GM23338 (cell line): ENCODE measurements around the gene TCF7. TPM values are rescaled to one million over a fixed set of nuclear protein-coding genes. Genes with fewer than 3 reads are reported as not detected.

ENCODE experiments used
- ATAC-seq: fragments of 200-7000 bp; cut with Tn5 transposase; 3 replicates; pipeline ENCODE4 v1.9.1; 2020
- DNase-seq: peaks from one replicate; pipeline ENCODE4 v3.0.0-alpha.2; 2015; ENCODE audit warnings: low spot score
- H2AFZ ChIP-seq: fragments of 200-600 bp; sonication (generic); 2 replicates; pipeline ENCODE4 v1.8.0; 2016; ENCODE audit warnings: antibody characterized with exemption, mild to moderate bottlenecking, moderate library complexity
- H3F3A ChIP-seq: fragments of 200-600 bp; sonication (generic); replicated peaks from 2 replicates; pipeline ENCODE4 v1.8.0; 2017; ENCODE audit warnings: antibody characterized with exemption, mixed run types, low read depth
- H3K27ac ChIP-seq: fragments of 200-600 bp; sonication (generic); 2 replicates; pipeline ENCODE4 v1.6.1; 2016; ENCODE audit warnings: low read depth
- H3K27me3 ChIP-seq: fragments of 200-600 bp; sonication (generic); 2 replicates; pipeline ENCODE4 v1.8.0; 2016; ENCODE audit warnings: mild to moderate bottlenecking, mixed run types, moderate library complexity; ENCODE audit not compliant: insufficient read depth
- H3K36me3 ChIP-seq: fragments of 200-600 bp; sonication (generic); 2 replicates; pipeline ENCODE4 v1.8.0; 2016; ENCODE audit warnings: mild to moderate bottlenecking; ENCODE audit not compliant: insufficient read depth
- H3K4me1 ChIP-seq: fragments of 200-600 bp; sonication (generic); 2 replicates; pipeline ENCODE4 v1.8.0; 2016; ENCODE audit warnings: mild to moderate bottlenecking, moderate library complexity; ENCODE audit not compliant: insufficient read depth
- H3K4me2 ChIP-seq: fragments of 200-600 bp; sonication (generic); 2 replicates; pipeline ENCODE4 v1.7.1; 2017; ENCODE audit warnings: mixed run types
- H3K4me3 ChIP-seq: fragments of 200-600 bp; sonication (generic); 2 replicates; pipeline ENCODE4 v1.6.1; 2016; ENCODE audit warnings: mixed run types
- H3K79me2 ChIP-seq: fragments of 200-600 bp; sonication (generic); replicated peaks from 2 replicates; pipeline ENCODE4 v1.8.0; 2017; ENCODE audit warnings: mild to moderate bottlenecking; ENCODE audit not compliant: insufficient read depth
- H3K9me2 ChIP-seq: fragments of 200-600 bp; sonication (generic); 2 replicates; pipeline ENCODE4 v1.8.0; 2017; ENCODE audit not compliant: insufficient read depth
- H4K20me1 ChIP-seq: fragments of 200-600 bp; sonication (generic); replicated peaks from 2 replicates; pipeline ENCODE4 v1.8.0; 2017; ENCODE audit warnings: mild to moderate bottlenecking; ENCODE audit not compliant: insufficient read depth
- H3K27ac Mint-ChIP-seq: 2 replicates; pipeline ENCODE4 v1.8.0; 2020; ENCODE audit warnings: inconsistent platforms, mild to moderate bottlenecking, moderate library complexity, mixed read lengths
- H3K27me3 Mint-ChIP-seq: 3 replicates; pipeline ENCODE4 v1.8.0; 2022; ENCODE audit warnings: low read depth, mild to moderate bottlenecking, moderate library complexity, mixed read lengths, inconsistent platforms; ENCODE audit not compliant: insufficient read depth, poor library complexity
- H3K36me3 Mint-ChIP-seq: 3 replicates; pipeline ENCODE4 v1.8.0; 2021; ENCODE audit warnings: low read depth, mild to moderate bottlenecking, inconsistent platforms, moderate library complexity, mixed read lengths
- H3K4me1 Mint-ChIP-seq: 3 replicates; pipeline ENCODE4 v1.8.0; 2020; ENCODE audit warnings: mild to moderate bottlenecking, inconsistent platforms, mixed read lengths
- H3K4me3 Mint-ChIP-seq: 3 replicates; pipeline ENCODE4 v1.8.0; 2021; ENCODE audit warnings: moderate library complexity, mild to moderate bottlenecking, inconsistent platforms, mixed read lengths
- H3K9me3 Mint-ChIP-seq: 3 replicates; pipeline ENCODE4 v1.8.0; 2020; ENCODE audit warnings: moderate library complexity, mild to moderate bottlenecking, inconsistent platforms, mixed read lengths
- CREB1 ChIP-seq: fragments of 250-450 bp; sonication (Bioruptor Pico); IDR thresholded peaks from 2 replicates; pipeline ENCODE4 v1.5.0; 2020; ENCODE audit warnings: low read depth, mild to moderate bottlenecking, moderate library complexity
- ETS1 ChIP-seq: IDR thresholded peaks from 2 replicates; pipeline ENCODE4 v1.6.1; 2016; ENCODE audit warnings: antibody characterized with exemption
- EZH2 ChIP-seq: fragments of 200-600 bp; sonication (generic); IDR thresholded peaks from one replicate; pipeline ENCODE4 v1.8.0; 2017; ENCODE audit warnings: antibody characterized with exemption, mild to moderate bottlenecking, low read depth; ENCODE audit not compliant: unreplicated experiment
- EZH2phosphoT487 ChIP-seq: fragments of 200-600 bp; sonication (generic); IDR thresholded peaks from one replicate; pipeline ENCODE4 v1.8.1; 2018; ENCODE audit warnings: antibody characterized with exemption; ENCODE audit not compliant: unreplicated experiment
- JUNB ChIP-seq: IDR thresholded peaks from one replicate; pipeline ENCODE4 v1.6.1; 2016; ENCODE audit warnings: antibody characterized with exemption; ENCODE audit not compliant: unreplicated experiment
- NANOG ChIP-seq: IDR thresholded peaks from 2 replicates; pipeline ENCODE4 v1.6.1; 2016; ENCODE audit warnings: antibody characterized with exemption, borderline replicate concordance
- POLR2AphosphoS5 ChIP-seq: IDR thresholded peaks from 2 replicates; pipeline ENCODE4 v1.6.1; 2016; ENCODE audit warnings: antibody characterized with exemption, low read depth
- REST ChIP-seq: IDR thresholded peaks from one replicate; pipeline ENCODE4 v1.6.1; 2018; ENCODE audit warnings: antibody characterized with exemption; ENCODE audit not compliant: unreplicated experiment
- STAT1 ChIP-seq: IDR thresholded peaks from one replicate; pipeline ENCODE4 v1.6.1; 2016; ENCODE audit warnings: antibody characterized with exemption; ENCODE audit not compliant: unreplicated experiment
- ZNF114 ChIP-seq: fragments of 250-450 bp; sonication (Bioruptor Pico); IDR thresholded peaks from 2 replicates; pipeline ENCODE4 v1.5.0; 2020; ENCODE audit warnings: mild to moderate bottlenecking, moderate library complexity
- ZNF331 ChIP-seq: fragments of 250-450 bp; sonication (Bioruptor Pico); IDR thresholded peaks from 2 replicates; pipeline ENCODE4 v1.5.0; 2020; ENCODE audit warnings: low read depth, mild to moderate bottlenecking, moderate library complexity
- polyA plus RNA-seq: library from polyadenylated mRNA; unstranded; fragments of >200 nt; fragmentation: Nextera tagmentation; extraction: Ambion mirVana; gene quantifications from 2 replicates; pipeline ENCODE4 v1.2.1, GENCODE V29; 2016
- total RNA-seq: library from RNA; depleted of rRNA; stranded (reverse); fragments of >200 nt; shearing (Covaris generic); gene quantifications from 2 replicates; pipeline ENCODE4 v1.2.3, GENCODE V29; 2014
- TF ChIP-seq, protein P1 (sequence below), 2 experiments: fragments of 200-600 bp in 1 of 2; sonication (generic) in 1 of 2; conservative IDR thresholded peaks; 2 replicates each; pipeline versions ENCODE4 v1.5.1 to v1.6.1; 2016 to 2017; ENCODE audit warnings: antibody characterized with exemption in 2 of 2, low read depth in 2 of 2, mild to moderate bottlenecking in 2 of 2, moderate library complexity in 1 of 2

TCF7 gene
- total and polyA plus RNA-seq, 2 experiments from 2014 or later: 5.6 to 8.1 TPM

- Histone ChIP-seq H3K4me2 (no peak overlapping the region), H3K79me2 (no peaks in the 10 kb centered on the region), H3K9me2 (no peaks in the 10 kb centered on the region), H3F3A (0 out of 2 replicates have a peak, but pooled peaks cover 4% of the 10 kb centered on the region), H3K27ac (no peak overlapping the region), H2AFZ (no peak overlapping the region), H3K4me3 (no peak overlapping the region), H3K27me3 (no peaks in the 10 kb centered on the region), H4K20me1 (peaks cover 10% of the 10 kb centered on the region), H3K36me3 (no peaks in the 10 kb centered on the region), H3K4me1 (no peaks in the 10 kb centered on the region)
- TF ChIP-seq EZH2phosphoT487: no peak
- no peak for TF ChIP-seq JUNB
- TF ChIP-seq ZNF114 (CRISPR knock-in tag): no peak
- TF ChIP-seq REST: no peak
- DNase-seq (no peak), ATAC-seq (no peak)
- H3K36me3 Mint-ChIP-seq: no peaks in the 10 kb centered on the region; the same call in 2 of the 3 replicates
- H3K9me3 Mint-ChIP-seq: no peaks in the 10 kb centered on the region
- H3K27ac Mint-ChIP-seq: no peak overlapping the region
- no peak overlapping the region for H3K4me3 Mint-ChIP-seq
- no peaks in the 10 kb centered on the region for H3K4me1 Mint-ChIP-seq
- peaks cover 19% of the 10 kb centered on the region for H3K27me3 Mint-ChIP-seq
These were observed 5.2 kb downstream of the TCF7 start for GRCh38 chr5:134119720-134120119.

DNA sequence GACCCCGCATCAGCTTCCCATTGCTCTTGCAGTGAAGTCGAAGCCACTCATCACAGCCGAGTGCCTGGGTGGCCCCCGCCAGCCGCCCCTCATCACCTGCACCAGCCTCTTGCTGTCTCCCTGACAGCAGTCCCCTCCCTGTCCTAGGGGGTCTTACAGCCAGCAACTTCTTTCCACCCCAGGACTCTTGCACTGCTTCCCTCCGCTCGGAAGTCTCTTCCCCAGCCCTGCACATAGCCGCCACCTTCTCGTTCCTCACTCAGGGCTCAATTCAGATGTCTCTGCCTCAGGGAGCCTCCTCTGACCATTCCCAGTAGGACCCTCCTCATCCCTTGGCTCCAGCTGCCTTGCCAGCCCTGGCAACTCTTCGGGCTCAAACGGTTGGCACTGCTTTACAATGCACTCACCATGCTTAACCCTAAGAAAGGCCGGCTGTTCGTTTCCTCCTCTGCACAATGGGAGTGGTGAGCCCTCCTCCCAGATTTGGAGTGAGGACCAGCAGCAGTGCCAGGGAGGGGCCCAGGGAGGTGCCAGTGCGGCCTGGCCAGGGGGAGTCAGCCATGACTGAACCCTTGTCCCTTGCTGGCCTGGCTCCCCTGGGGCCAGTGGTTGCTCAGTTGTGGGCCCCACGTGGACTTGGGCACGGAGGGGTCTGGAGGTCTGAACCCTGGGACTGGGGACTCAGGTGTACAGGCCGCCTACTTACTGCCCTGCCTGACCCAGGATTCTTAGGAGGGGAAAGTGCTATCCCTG, 6.1 kb downstream of the TCF7 start:
- Histone ChIP-seq H3K9me2 (no peaks in the 10 kb centered on the region), H3K27ac (no peak overlapping the region), H3F3A (0 out of 2 replicates have a peak, but pooled peaks cover 4% of the 10 kb centered on the region), H3K4me1 (no peaks in the 10 kb centered on the region), H4K20me1 (peaks cover 10% of the 10 kb centered on the region), H3K4me2 (no peak overlapping the region), H2AFZ (no peak overlapping the region), H3K79me2 (no peaks in the 10 kb centered on the region), H3K36me3 (no peaks in the 10 kb centered on the region), H3K27me3 (no peaks in the 10 kb centered on the region), H3K4me3 (no peak overlapping the region)
- no peak for ATAC-seq
- Mint-ChIP-seq H3K27me3 (peaks cover 18% of the 10 kb centered on the region), H3K4me1 (no peaks in the 10 kb centered on the region), H3K27ac (no peak overlapping the region), H3K4me3 (no peak overlapping the region), H3K9me3 (no peaks in the 10 kb centered on the region), H3K36me3 (no peaks in the 10 kb centered on the region; the same call in 2 of the 3 replicates)
- no peak for DNase-seq
- TF ChIP-seq EZH2phosphoT487: no peak
- no peak for TF ChIP-seq NANOG
- no peak for TF ChIP-seq CREB1
- no peak for TF ChIP-seq POLR2AphosphoS5
- TF ChIP-seq, protein P1, sequence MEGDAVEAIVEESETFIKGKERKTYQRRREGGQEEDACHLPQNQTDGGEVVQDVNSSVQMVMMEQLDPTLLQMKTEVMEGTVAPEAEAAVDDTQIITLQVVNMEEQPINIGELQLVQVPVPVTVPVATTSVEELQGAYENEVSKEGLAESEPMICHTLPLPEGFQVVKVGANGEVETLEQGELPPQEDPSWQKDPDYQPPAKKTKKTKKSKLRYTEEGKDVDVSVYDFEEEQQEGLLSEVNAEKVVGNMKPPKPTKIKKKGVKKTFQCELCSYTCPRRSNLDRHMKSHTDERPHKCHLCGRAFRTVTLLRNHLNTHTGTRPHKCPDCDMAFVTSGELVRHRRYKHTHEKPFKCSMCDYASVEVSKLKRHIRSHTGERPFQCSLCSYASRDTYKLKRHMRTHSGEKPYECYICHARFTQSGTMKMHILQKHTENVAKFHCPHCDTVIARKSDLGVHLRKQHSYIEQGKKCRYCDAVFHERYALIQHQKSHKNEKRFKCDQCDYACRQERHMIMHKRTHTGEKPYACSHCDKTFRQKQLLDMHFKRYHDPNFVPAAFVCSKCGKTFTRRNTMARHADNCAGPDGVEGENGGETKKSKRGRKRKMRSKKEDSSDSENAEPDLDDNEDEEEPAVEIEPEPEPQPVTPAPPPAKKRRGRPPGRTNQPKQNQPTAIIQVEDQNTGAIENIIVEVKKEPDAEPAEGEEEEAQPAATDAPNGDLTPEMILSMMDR (conservative IDR thresholded peaks at IDR 0.05; ENCODE audit: low read depth in 2 of 2): no peak
- TF ChIP-seq ETS1: no peak
- TF ChIP-seq EZH2: no peak
- no peak for TF ChIP-seq REST
- TF ChIP-seq ZNF331 (CRISPR knock-in tag): no peak
- no peak for TF ChIP-seq JUNB
- no peak for TF ChIP-seq STAT1
